Measurements from ENCODE around the gene TNIP2. TPM values are rescaled to one million over a fixed set of nuclear protein-coding genes. Genes with fewer than 3 reads are reported as not detected.

The TNIP2 gene
- total and polyA plus RNA-seq, 2 donors (not counting 3 experiments of a cell fraction or from before 2014, with no cell fraction given), result 37.7 to 52.1 TPM

GRCh38 chr4:2722033-2722432 is 34.1 kb downstream of the TNIP2 start:
- DNase-seq (ENCODE audit: low read depth, low spot score), result no peak
- no peak overlapping the region for H2AFZ ChIP-seq (ENCODE audit: low read depth, low read length)
- no peaks in the 10 kb centered on the region for H4K20me1 ChIP-seq (replicated peaks; ENCODE audit: control insufficient read depth, extremely low read depth, insufficient read depth, low read length)
- no peaks in the 10 kb centered on the region for H3K4me1 ChIP-seq (ENCODE audit: control insufficient read depth, extremely low read depth, insufficient read depth, low read length)
- POLR2A ChIA-PET, result no interaction called here
- no peak overlapping the region for H3K4me2 ChIP-seq (ENCODE audit: insufficient read depth, low read length)
- peaks cover 2 to 3% of the 10 kb centered on the region in 2 experiments for H3K36me3 ChIP-seq (ENCODE audit: control insufficient read depth in 2 of 2, extremely low read depth in 1 of 2, insufficient read depth in 2 of 2, low read length in 2 of 2)
- H3K9me1 ChIP-seq (replicated peaks; ENCODE audit: control insufficient read depth, extremely low read depth, insufficient read depth, low read length), result no peaks in the 10 kb centered on the region
- BruUV-seq (replicated peaks), result no TSS peak
- no peak overlapping the region for H3K4me3 ChIP-seq (replicated peaks in 1 of 3; ENCODE audit: insufficient read depth in 1 of 3, low read depth in 1 of 3, low read length in 3 of 3)
- H3K9ac ChIP-seq (replicated peaks; ENCODE audit: extremely low read depth, insufficient read depth, low read length), result no peak overlapping the region
- no peaks in the 10 kb centered on the region for H3K27me3 ChIP-seq (ENCODE audit: control insufficient read depth in 2 of 2, insufficient read depth in 2 of 2, low read length in 2 of 2)
- H3K27ac ChIP-seq (ENCODE audit: insufficient read depth, low read depth, low read length), result no peak overlapping the region
- CTCF ChIA-PET, result interaction anchor here (1.4 kb wide), 1 partner anchor 8 kb away, joined by 4 read pairs; no protein-coding TSS in a partner anchor
- no peaks in the 10 kb centered on the region for H3K9me3 ChIP-seq (replicated peaks; ENCODE audit: control insufficient read depth, insufficient read depth, low read length)
- FAIRE-seq, result no peak
- dilution Hi-C loops (cut with MboI; ENCODE audit: extremely low pct_ligation_motif_present, low sequenced_read_pairs), result no loop called here
- TF ChIP-seq FOS (IDR thresholded peaks at IDR 0.05; ENCODE audit: borderline replicate concordance, insufficient read depth, low read length) (no peak), EZH2 (IDR thresholded peaks at IDR 0.05; ENCODE audit: borderline replicate concordance, low read depth, low read length, severe bottlenecking) (no peak), GATA2 (IDR thresholded peaks at IDR 0.05; ENCODE audit: insufficient read depth, insufficient read length, low read depth, low read length) (no peak), MYC (IDR thresholded peaks at IDR 0.05; ENCODE audit: low read depth, low read length) (no peak), POLR2AphosphoS5 (IDR thresholded peaks at IDR 0.05; ENCODE audit: insufficient read depth, low read depth, low read length) (no peak), MAX (IDR thresholded peaks at IDR 0.05; ENCODE audit: insufficient read depth, insufficient read length) (no peak), JUN (IDR thresholded peaks at IDR 0.05; ENCODE audit: borderline replicate concordance, insufficient read depth, insufficient read length, low read depth) (no peak), POLR2A (IDR thresholded peaks at IDR 0.05; ENCODE audit: low read depth, low read length) (no peak), CTCF (IDR thresholded peaks at IDR 0.05; ENCODE audit: extremely low read depth in 1 of 2, insufficient read depth in 1 of 2, low read depth in 1 of 2, low read length in 2 of 2) (no peak)
- no peaks in the 10 kb centered on the region for H3K79me2 ChIP-seq (ENCODE audit: control insufficient read depth, insufficient read depth, low read length)
- intact Hi-C loops (cut with micrococcal nuclease), result no loop called here

Measured in endothelial cell of umbilical vein (primary cell).